ENCODE data around the gene MBP.

The MBP gene

GRCh38 chr18:76941284-76941683, 191.3 kb downstream of the MBP start:
- no peak for DNase-seq

GRCh38 chr18:76938619-76939018, 194.0 kb downstream of the MBP start:
- DNase-seq, result no peak

GRCh38 chr18:76937597-76937996, 195.0 kb downstream of the MBP start:
- peak; percentile 23 for DNase-seq

- DNase-seq, result no peak
Observed at GRCh38 chr18:76936877-76937276, 195.7 kb downstream of the MBP start.

- DNase-seq, result no peak
Observed at GRCh38 chr18:76935722-76936337, 196.8 kb downstream of the MBP start.

- peak; percentile 2 for DNase-seq
Observed at GRCh38 chr18:76932026-76932819, 200.4 kb downstream of the MBP start.

DNA sequence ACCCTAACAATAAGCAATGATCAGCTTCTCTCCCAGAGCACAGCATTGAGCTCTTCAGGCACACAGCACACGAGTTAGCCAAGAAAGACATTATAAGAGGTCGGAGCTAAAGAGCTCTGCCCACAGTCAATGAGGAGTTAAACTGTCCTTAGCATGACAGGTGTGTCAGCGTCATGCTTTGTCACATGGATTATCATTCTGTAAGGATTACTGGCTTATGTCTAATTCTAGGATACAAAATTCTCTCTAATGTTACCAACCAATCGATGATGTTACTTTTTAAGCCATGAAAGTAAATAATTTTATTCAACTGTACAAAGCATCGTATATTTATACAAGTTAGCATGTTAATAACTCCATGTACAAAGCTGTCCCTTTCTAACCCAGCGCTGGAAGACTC, 201.4 kb downstream of the MBP start:
- no peak for DNase-seq

Measured in fibroblast of skin of back (primary cell).